Measurements from ENCODE around the gene KCNMB3.

DNA sequence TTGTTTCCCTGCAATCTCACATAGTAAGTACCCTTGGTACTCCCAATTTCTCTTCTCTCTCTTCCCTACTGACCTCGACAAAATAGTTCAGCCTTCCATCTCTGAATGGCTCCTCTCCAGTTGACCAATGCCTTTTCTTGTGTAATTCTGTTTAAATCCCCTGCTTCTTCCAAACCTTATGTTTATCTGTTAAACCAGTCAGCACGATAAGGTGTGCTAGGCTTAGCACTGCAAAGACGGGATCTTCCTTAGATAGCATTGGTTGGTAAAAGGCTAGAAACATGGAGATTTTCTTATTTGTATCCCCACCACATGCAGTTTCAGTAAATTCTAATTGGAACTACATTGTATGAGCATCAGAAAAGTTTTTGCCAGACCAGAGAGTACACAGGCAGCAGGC lies 25.8 kb upstream of the KCNMB3 start:
- TF ChIP-seq, protein P1, sequence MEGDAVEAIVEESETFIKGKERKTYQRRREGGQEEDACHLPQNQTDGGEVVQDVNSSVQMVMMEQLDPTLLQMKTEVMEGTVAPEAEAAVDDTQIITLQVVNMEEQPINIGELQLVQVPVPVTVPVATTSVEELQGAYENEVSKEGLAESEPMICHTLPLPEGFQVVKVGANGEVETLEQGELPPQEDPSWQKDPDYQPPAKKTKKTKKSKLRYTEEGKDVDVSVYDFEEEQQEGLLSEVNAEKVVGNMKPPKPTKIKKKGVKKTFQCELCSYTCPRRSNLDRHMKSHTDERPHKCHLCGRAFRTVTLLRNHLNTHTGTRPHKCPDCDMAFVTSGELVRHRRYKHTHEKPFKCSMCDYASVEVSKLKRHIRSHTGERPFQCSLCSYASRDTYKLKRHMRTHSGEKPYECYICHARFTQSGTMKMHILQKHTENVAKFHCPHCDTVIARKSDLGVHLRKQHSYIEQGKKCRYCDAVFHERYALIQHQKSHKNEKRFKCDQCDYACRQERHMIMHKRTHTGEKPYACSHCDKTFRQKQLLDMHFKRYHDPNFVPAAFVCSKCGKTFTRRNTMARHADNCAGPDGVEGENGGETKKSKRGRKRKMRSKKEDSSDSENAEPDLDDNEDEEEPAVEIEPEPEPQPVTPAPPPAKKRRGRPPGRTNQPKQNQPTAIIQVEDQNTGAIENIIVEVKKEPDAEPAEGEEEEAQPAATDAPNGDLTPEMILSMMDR (IDR thresholded peaks at IDR 0.05; ENCODE audit: poor library complexity, severe bottlenecking), result no peak
- TF ChIP-seq, protein P2, sequence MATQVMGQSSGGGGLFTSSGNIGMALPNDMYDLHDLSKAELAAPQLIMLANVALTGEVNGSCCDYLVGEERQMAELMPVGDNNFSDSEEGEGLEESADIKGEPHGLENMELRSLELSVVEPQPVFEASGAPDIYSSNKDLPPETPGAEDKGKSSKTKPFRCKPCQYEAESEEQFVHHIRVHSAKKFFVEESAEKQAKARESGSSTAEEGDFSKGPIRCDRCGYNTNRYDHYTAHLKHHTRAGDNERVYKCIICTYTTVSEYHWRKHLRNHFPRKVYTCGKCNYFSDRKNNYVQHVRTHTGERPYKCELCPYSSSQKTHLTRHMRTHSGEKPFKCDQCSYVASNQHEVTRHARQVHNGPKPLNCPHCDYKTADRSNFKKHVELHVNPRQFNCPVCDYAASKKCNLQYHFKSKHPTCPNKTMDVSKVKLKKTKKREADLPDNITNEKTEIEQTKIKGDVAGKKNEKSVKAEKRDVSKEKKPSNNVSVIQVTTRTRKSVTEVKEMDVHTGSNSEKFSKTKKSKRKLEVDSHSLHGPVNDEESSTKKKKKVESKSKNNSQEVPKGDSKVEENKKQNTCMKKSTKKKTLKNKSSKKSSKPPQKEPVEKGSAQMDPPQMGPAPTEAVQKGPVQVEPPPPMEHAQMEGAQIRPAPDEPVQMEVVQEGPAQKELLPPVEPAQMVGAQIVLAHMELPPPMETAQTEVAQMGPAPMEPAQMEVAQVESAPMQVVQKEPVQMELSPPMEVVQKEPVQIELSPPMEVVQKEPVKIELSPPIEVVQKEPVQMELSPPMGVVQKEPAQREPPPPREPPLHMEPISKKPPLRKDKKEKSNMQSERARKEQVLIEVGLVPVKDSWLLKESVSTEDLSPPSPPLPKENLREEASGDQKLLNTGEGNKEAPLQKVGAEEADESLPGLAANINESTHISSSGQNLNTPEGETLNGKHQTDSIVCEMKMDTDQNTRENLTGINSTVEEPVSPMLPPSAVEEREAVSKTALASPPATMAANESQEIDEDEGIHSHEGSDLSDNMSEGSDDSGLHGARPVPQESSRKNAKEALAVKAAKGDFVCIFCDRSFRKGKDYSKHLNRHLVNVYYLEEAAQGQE (IDR thresholded peaks at IDR 0.05; ENCODE audit: borderline replicate concordance), result no peak
- TF ChIP-seq EZH2 (IDR thresholded peaks at IDR 0.05; ENCODE audit: borderline replicate concordance, insufficient read depth, low read length, poor library complexity, severe bottlenecking), result no peak
- no peak for TF ChIP-seq POLR2AphosphoS5 (IDR thresholded peaks at IDR 0.05)
- no peak for TF ChIP-seq SMC3 (conservative IDR thresholded peaks at IDR 0.05; ENCODE audit: poor library complexity)
- no peak for TF ChIP-seq MXI1 (conservative IDR thresholded peaks at IDR 0.05; ENCODE audit: poor library complexity, severe bottlenecking)
- no peak for TF ChIP-seq TAF1 (IDR thresholded peaks at IDR 0.05; ENCODE audit: low read depth)

Measured in neural cell (in vitro differentiated cells).